Hepatocyte (in vitro differentiated cells): ENCODE results near the gene FAM110A. TPM values are rescaled to one million over a fixed set of nuclear protein-coding genes. Genes with fewer than 3 reads are reported as not detected.

Experiments
- DNase-seq: peaks from one replicate; pipeline ENCODE4 v3.0.0-alpha.2; 2016; ENCODE audit warnings: low spot score
- H2AFZ ChIP-seq: fragments of 200-600 bp; sonication (generic); 2 replicates; pipeline ENCODE4 v1.6.0; 2016; ENCODE audit warnings: antibody characterized with exemption, mild to moderate bottlenecking
- H3K27ac ChIP-seq: fragments of 200-600 bp; sonication (generic); 2 replicates; pipeline ENCODE4 v1.5.1; 2016; ENCODE audit warnings: mild to moderate bottlenecking
- H3K27me3 ChIP-seq: fragments of 200-600 bp; sonication (generic); 2 replicates; pipeline ENCODE4 v1.6.1; 2016
- H3K36me3 ChIP-seq: fragments of 200-600 bp; sonication (generic); replicated peaks from 2 replicates; pipeline ENCODE4 v1.5.1; 2016; ENCODE audit warnings: low read depth; ENCODE audit not compliant: insufficient read depth
- H3K4me1 ChIP-seq: fragments of 200-600 bp; sonication (generic); 2 replicates; pipeline ENCODE4 v1.5.1; 2016; ENCODE audit warnings: mild to moderate bottlenecking, moderate library complexity; ENCODE audit not compliant: insufficient read depth
- H3K4me2 ChIP-seq: fragments of 200-600 bp; sonication (generic); 2 replicates; pipeline ENCODE4 v1.6.0; 2016
- H3K4me3 ChIP-seq: fragments of 200-600 bp; sonication (generic); 2 replicates; pipeline ENCODE4 v1.5.1; 2016; ENCODE audit warnings: mild to moderate bottlenecking
- H3K79me2 ChIP-seq: fragments of 200-600 bp; sonication (generic); 2 replicates; pipeline ENCODE4 v1.6.0; 2017; ENCODE audit warnings: mild to moderate bottlenecking
- H3K9me2 ChIP-seq: fragments of 200-600 bp; sonication (generic); replicated peaks from 2 replicates; pipeline ENCODE4 v1.6.0; 2017; ENCODE audit warnings: mild to moderate bottlenecking; ENCODE audit not compliant: insufficient read depth
- H3K9me3 ChIP-seq: fragments of 200-600 bp; sonication (generic); 2 replicates; pipeline ENCODE4 v1.5.1; 2016; ENCODE audit warnings: low read depth, mild to moderate bottlenecking
- H4K20me1 ChIP-seq: fragments of 200-600 bp; sonication (generic); 2 replicates; pipeline ENCODE4 v1.6.0; 2016; ENCODE audit warnings: mild to moderate bottlenecking; ENCODE audit not compliant: insufficient read depth, poor library complexity, severe bottlenecking
- CTCF ChIP-seq: fragments of 200-600 bp; sonication (generic); IDR thresholded peaks from 2 replicates; pipeline ENCODE4 v1.5.1; 2016; ENCODE audit warnings: antibody characterized with exemption, mild to moderate bottlenecking; ENCODE audit not compliant: poor library complexity
- EZH2 ChIP-seq: fragments of 200-600 bp; sonication (generic); IDR thresholded peaks from 2 replicates; pipeline ENCODE4 v1.6.1; 2016; ENCODE audit warnings: antibody characterized with exemption, mild to moderate bottlenecking, borderline replicate concordance
- EZH2phosphoT487 ChIP-seq: fragments of 200-600 bp; sonication (generic); IDR thresholded peaks from one replicate; pipeline ENCODE4 v1.6.1; 2018; ENCODE audit warnings: antibody characterized with exemption, mild to moderate bottlenecking, low read depth, moderate library complexity; ENCODE audit not compliant: unreplicated experiment, severe bottlenecking
- WGBS: methylation state at CpG from one replicate; pipeline ENCODE4 v1.1.6; 2016; ENCODE audit warnings: low lambda C conversion rate; ENCODE audit errors: missing lambda C conversion rate; 5-methylcytosine and 5-hydroxymethylcytosine counted together
- polyA plus RNA-seq: library from polyadenylated mRNA; unstranded; fragments of >200 nt; fragmentation: Nextera tagmentation; extraction: Ambion mirVana; gene quantifications from 2 replicates; pipeline ENCODE4 v1.2.1, GENCODE V29; 2016
- total RNA-seq: library from RNA; depleted of rRNA; stranded (reverse); fragments of >200 nt; gene quantifications from 2 replicates; pipeline ENCODE4 v1.2.3, GENCODE V29; 2014

The FAM110A gene
- total and polyA plus RNA-seq, 2 experiments from 2014 or later: 4.6 to 6.1 TPM

- Histone ChIP-seq H3K79me2 (no peaks in the 10 kb centered on the region), H2AFZ (no peak overlapping the region), H3K4me1 (no peaks in the 10 kb centered on the region), H4K20me1 (no peaks in the 10 kb centered on the region), H3K27ac (no peak overlapping the region), H3K9me2 (no peaks in the 10 kb centered on the region), H3K4me2 (no peak overlapping the region), H3K27me3 (no peaks in the 10 kb centered on the region), H3K36me3 (no peaks in the 10 kb centered on the region), H3K9me3 (no peaks in the 10 kb centered on the region), H3K4me3 (no peak overlapping the region)
- DNase-seq: no peak
- TF ChIP-seq CTCF (no peak), EZH2 (no peak), EZH2phosphoT487 (no peak)
- 92% methylated on average over 4 of the region's 4 CpGs for WGBS
These were observed 20.0 kb downstream of the FAM110A start for GRCh38 chr20:853406-853996.

- H3K9me3 ChIP-seq: no peaks in the 10 kb centered on the region
- DNase-seq: no peak
- no peaks in the 10 kb centered on the region for H3K9me2 ChIP-seq
- no peaks in the 10 kb centered on the region for H3K36me3 ChIP-seq
- no peak for TF ChIP-seq EZH2
- no peak for TF ChIP-seq CTCF
- TF ChIP-seq EZH2phosphoT487: no peak
- H3K4me1 ChIP-seq: no peaks in the 10 kb centered on the region
- H2AFZ ChIP-seq: no peak overlapping the region
- H3K27ac ChIP-seq: no peak overlapping the region
- no peak overlapping the region for H3K4me2 ChIP-seq
- 74% methylated on average over 6 of the region's 6 CpGs for WGBS
- H3K4me3 ChIP-seq: no peak overlapping the region
- H3K79me2 ChIP-seq: no peaks in the 10 kb centered on the region
- no peaks in the 10 kb centered on the region for H4K20me1 ChIP-seq
- no peaks in the 10 kb centered on the region for H3K27me3 ChIP-seq
These were observed 21.1 kb downstream of the FAM110A start for GRCh38 chr20:854601-855000.

DNA sequence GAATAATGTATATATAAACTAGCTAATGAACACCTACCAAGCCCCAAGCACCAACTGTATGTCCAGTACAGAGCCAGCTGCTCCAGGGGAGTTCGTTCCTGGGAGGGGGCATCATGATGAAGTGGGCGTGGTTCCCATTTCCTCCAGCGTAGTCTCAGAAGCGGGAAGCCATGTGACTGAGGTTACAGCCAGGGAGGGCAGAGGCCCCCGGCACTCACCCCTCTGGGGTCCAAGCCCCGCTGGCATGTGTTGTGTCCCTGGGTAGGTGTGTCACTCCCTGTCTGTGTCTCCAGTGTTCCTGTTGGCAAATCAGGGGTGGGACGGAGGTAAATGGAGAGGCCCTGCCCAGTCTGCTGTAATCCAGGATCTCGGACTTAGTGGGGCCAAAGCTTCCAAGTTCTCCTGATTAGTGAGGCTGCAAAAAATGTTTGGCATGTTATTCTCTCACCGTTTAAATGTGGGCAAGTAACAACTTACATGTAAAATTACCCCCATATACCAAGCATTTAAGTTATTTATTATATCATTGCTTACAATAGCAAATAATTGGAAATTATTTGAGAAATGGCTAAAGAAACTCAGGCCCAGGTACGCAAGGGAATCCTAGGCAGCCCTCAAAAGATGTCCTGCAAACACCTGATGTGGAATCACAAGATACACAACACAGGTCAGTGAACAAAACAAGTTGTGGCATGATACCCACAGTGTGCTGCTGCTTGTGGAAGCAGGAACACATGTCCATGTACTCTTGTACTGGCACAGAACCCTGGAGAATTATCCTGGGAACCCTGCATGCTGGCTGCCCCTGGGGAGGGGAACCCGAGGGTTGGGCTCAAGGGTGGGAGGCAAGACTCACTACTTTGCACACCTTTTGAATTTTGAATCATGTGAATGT, 22.2 kb downstream of the FAM110A start:
- Histone ChIP-seq H3K4me2 (no peak overlapping the region), H3K9me3 (no peaks in the 10 kb centered on the region), H2AFZ (no peak overlapping the region), H3K79me2 (no peaks in the 10 kb centered on the region), H3K27me3 (no peaks in the 10 kb centered on the region), H3K36me3 (no peaks in the 10 kb centered on the region), H3K27ac (no peak overlapping the region), H3K4me3 (no peak overlapping the region), H3K9me2 (no peaks in the 10 kb centered on the region), H3K4me1 (no peaks in the 10 kb centered on the region), H4K20me1 (no peaks in the 10 kb centered on the region)
- TF ChIP-seq CTCF (no peak), EZH2 (no peak), EZH2phosphoT487 (no peak)
- 71% methylated on average over 11 of the region's 11 CpGs for WGBS
- DNase-seq: no peak
